Left lobe of liver (tissue), 2 donors: Measurements from ENCODE around the gene PFKL. TPM values are rescaled to one million over a fixed set of nuclear protein-coding genes. Genes with fewer than 3 reads are reported as not detected.
A peak's percentile ranks its signal among the peaks of the same experiment; 100 is the strongest.

Source experiments
- ATAC-seq: fragments of 200-7000 bp; cut with Tn5 transposase; one replicate; pipeline ENCODE4 v1.9.1; 2020; ENCODE audit warnings: mild to moderate bottlenecking, moderate library complexity
- DNase-seq: peaks from one replicate; pipeline ENCODE4 v3.0.0-alpha.2; 2020; ENCODE audit warnings: low spot score
- total RNA-seq: library from RNA; stranded (reverse); gene quantifications from one replicate; pipeline ENCODE4 v1.2.1, GENCODE V29; 2021
- donor health status: DM: no; HTN: no; CAD: no; lungs with moderate emphysema.
- donor health status: DM: no; HTN: yes; CAD: no.

PFKL gene
- total RNA-seq, 1 donor from 2014 or later = 97.6 TPM

DNA sequence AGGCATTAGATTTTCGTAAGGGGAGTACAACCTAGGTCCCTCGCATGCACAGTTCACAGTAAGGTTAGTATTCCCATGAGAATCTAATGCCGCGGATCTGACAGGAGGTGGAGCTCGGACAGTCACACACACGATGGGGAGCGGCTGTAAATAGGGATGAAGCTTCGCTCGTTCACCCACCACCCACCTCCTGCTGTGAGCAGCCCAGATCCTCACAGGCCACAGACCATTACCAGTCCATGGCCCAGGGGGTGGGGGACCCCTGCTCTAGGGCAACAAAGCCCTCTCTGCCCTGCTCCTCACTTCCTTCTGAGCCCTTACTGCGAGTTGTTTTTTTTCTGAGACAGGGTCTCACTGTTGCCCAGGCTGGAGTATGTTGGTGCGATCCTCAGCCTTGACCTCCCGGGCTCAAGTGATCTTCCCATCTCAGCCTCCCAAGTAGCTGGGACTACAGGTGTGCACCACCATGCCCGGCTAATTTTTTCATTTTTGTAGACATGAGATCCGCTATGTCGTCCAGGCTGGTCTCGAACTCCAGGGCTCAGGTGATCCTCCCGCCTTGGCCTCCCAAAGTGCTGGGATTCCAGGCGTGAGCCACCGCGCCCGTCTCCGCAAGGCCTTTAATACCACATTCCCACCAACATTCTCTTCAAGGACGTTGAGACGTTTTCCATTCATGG is 74.9 kb downstream of the PFKL start:
- no peak for ATAC-seq
- DNase-seq = peak; percentile 30

DNA sequence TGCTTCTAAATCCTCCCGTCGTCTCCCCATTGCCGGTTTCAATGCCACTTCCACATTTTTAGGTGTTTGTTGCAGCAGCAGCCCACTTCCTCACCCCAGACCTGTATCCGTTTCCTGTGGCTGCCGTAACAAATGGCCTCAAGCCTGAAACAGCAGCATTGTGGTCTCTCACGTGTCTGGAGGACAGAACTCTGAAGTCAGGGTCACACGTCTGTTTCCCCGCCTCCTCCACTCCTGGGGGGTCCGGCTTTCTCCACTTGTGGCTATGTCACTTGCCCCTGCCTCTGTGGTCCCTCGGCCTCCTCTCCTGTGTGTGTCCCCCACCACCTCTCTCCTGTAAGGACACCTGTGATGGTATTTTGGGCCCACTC is 75.4 kb downstream of the PFKL start:
- DNase-seq = peak; percentile 53
- no peak for ATAC-seq

DNA sequence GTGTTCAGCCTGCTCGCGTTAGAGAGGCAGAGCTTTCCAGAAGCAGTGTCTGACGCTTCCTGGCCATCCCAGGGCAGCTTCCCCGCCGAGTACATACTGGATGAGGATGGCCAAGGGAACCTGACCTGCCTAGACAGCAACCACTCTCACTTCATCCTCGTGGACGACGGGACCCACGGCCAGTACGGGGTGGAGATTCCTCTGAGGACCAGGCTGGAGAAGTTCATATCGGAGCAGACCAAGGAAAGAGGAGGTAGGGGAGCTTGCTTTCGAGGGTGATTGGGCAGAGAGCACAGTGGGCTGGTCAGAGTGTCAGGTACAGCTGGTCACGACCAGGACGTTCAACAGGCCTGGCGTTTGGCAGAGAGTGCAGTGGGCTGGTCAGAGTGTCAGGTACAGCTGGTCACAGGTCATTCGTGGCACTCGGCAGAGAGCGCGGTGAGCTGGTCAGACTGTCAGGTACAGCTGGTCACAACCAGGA is 75.9 kb downstream of the PFKL start:
- DNase-seq = peak; percentile 47
- peak; percentile 79 for ATAC-seq

DNA sequence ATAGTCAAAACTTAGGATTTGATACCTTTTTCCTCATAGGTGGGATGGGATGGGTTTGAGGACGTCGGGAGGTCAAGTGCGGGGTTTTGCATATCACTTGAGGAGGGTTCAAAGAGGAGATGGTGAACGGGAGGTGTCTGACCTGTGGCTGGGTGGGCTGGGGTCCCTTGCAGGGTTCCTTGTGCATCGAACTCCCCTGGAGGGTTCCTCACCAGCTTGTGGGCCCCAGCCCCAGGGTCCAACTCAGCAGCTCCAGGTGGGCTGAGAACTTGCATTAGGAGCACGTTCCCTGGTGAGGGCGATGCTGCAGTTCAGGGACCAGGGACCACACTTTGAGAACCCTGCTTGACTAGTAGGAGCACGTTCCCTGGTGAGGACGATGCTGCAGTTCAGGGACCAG is 76.8 kb downstream of the PFKL start:
- peak; percentile 37 for DNase-seq
- ATAC-seq = no peak

Other genes starting within 250 kb of the PFKL start
- 4.8 TPM for gene PWP2, start 192.7 kb upstream of the PFKL start, total RNA-seq
- 41.2 TPM for gene GATD3, start 166.4 kb upstream of the PFKL start, total RNA-seq
- 3.8 TPM for gene ICOSLG, start 59.1 kb upstream of the PFKL start, total RNA-seq
- 1.1 TPM for gene DNMT3L, start 38.2 kb upstream of the PFKL start, total RNA-seq
- gene AIRE, start 14.2 kb upstream of the PFKL start, total RNA-seq = not detected
- 13.9 TPM for gene CFAP410, start 39.3 kb downstream of the PFKL start, total RNA-seq
- gene TRPM2, start 53.6 kb downstream of the PFKL start, total RNA-seq = 1.4 TPM
- gene LRRC3, start 155.5 kb downstream of the PFKL start, total RNA-seq = 22.0 TPM
- gene KRTAP10-1, start 240.1 kb downstream of the PFKL start, total RNA-seq = not detected